Measurements from ENCODE around the gene TSPEAR. TPM values are rescaled to one million over a fixed set of nuclear protein-coding genes. Genes with fewer than 3 reads are reported as not detected.

TSPEAR gene
- total and polyA plus RNA-seq, 2 of the 13 experiments (the other 11 are each of a cell fraction or from before 2014, with no cell fraction given): 0.07 to 0.32 TPM

- TF ChIP-seq THAP9 (CRISPR knock-in tag; IDR thresholded peaks at IDR 0.05; ENCODE audit: borderline replicate concordance) (no peak), BCL6 (CRISPR knock-in tag; IDR thresholded peaks at IDR 0.05) (no peak), ZZZ3 (CRISPR knock-in tag; IDR thresholded peaks at IDR 0.05; ENCODE audit: borderline replicate concordance) (no peak), RARA (CRISPR knock-in tag; IDR thresholded peaks at IDR 0.05) (no peak), ZNF44 (CRISPR knock-in tag; IDR thresholded peaks at IDR 0.05) (no peak)
- TF ChIP-seq, protein P1, sequence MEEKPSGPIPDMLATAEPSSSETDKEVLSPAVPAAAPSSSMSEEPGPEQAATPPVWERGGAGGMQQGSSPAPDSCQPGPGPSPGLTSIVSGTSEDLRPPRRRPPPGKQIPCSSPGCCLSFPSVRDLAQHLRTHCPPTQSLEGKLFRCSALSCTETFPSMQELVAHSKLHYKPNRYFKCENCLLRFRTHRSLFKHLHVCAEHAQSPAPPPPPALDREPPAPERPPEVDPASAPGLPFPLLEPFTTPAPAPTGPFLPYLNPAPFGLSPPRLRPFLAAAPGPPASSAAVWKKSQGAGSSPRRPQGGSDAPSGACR (CRISPR knock-in tag; IDR thresholded peaks at IDR 0.05): no peak
Measured at GRCh38 chr21:44751186-44751798, 39.9 kb upstream of the TSPEAR start (continued).

- Histone ChIP-seq H3K9me3 (ENCODE audit: low read length) (no peaks in the 10 kb centered on the region), H3K79me2 (ENCODE audit: insufficient read depth, low read length) (no peaks in the 10 kb centered on the region), H2AFZ (ENCODE audit: low read length) (no peak overlapping the region), H3K4me2 (ENCODE audit: low read depth, low read length) (no peak overlapping the region), H4K20me1 (ENCODE audit: insufficient read depth, low read length) (no peaks in the 10 kb centered on the region), H3K4me1 (ENCODE audit: insufficient read depth, low read length) (no peaks in the 10 kb centered on the region), H3K4me3 (replicated peaks in 1 of 3; ENCODE audit: insufficient read depth in 1 of 3, low read depth in 2 of 3, low read length in 3 of 3) (no peak overlapping the region), H3K27me3 (ENCODE audit: control insufficient read depth in 1 of 2, insufficient read depth in 2 of 2, low read length in 2 of 2) (peaks cover 11 to 53% of the 10 kb centered on the region in 2 experiments; a peak in 4 of 5 replicates), H3K27ac (ENCODE audit: extremely low read length, insufficient read depth, low read length) (no peak overlapping the region), H3K9ac (ENCODE audit: insufficient read depth, low read depth, low read length) (no peak overlapping the region), H3K36me3 (replicated peaks in 1 of 2; ENCODE audit: control insufficient read depth in 1 of 2, insufficient read depth in 2 of 2, low read length in 2 of 2) (no peaks in the 10 kb centered on the region)
- intact Hi-C loops (cut with micrococcal nuclease; ENCODE audit: unreplicated experiment): no loop called here
- ChIA-PET CTCF (ENCODE audit: low intra/inter-chr PET ratio, low total read pairs) (no interaction called here), POLR2A (no interaction called here)
- BruUV-seq (replicated peaks): no TSS peak
- FAIRE-seq (no peak), ATAC-seq (no peak), DNase-seq (ENCODE audit: low spot score) (no peak)
- in situ Hi-C loops (cut with HindIII; ENCODE audit: extremely low pct_ligation_motif_present, low pct_unique_long_range_greater_than_20kb): no loop called here
- TF ChIP-seq STAT5B (CRISPR knock-in tag; IDR thresholded peaks at IDR 0.05) (no peak), ZNF207 (IDR thresholded peaks at IDR 0.05; ENCODE audit: borderline replicate concordance) (no peak), CBX1 (IDR thresholded peaks at IDR 0.05; ENCODE audit: low read depth) (no peak), ZNF329 (CRISPR knock-in tag; IDR thresholded peaks at IDR 0.05; ENCODE audit: low read depth) (no peak), GABPA (IDR thresholded peaks at IDR 0.05; ENCODE audit: low read depth, low read length) (no peak), GABPA (CRISPR knock-in tag; IDR thresholded peaks at IDR 0.05; ENCODE audit: low read depth) (no peak), ZIK1 (CRISPR knock-in tag; IDR thresholded peaks at IDR 0.05; ENCODE audit: borderline replicate concordance, low read depth) (no peak), FOSL2 (CRISPR knock-in tag; IDR thresholded peaks at IDR 0.05) (no peak), KDM1A (CRISPR knock-in tag; IDR thresholded peaks at IDR 0.05) (no peak)
- TF ChIP-seq, protein P2, sequence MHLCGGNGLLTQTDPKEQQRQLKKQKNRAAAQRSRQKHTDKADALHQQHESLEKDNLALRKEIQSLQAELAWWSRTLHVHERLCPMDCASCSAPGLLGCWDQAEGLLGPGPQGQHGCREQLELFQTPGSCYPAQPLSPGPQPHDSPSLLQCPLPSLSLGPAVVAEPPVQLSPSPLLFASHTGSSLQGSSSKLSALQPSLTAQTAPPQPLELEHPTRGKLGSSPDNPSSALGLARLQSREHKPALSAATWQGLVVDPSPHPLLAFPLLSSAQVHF (CRISPR knock-in tag; IDR thresholded peaks at IDR 0.05): no peak
- WGBS (ENCODE audit: low lambda C conversion rate): 48% methylated on average over 11 of the region's 12 CpGs
Measured at GRCh38 chr21:44750675-44751025, 39.3 kb upstream of the TSPEAR start.
